HepG2 (cell line): ENCODE results near the gene CEBPE. TPM values are rescaled to one million over a fixed set of nuclear protein-coding genes. Genes with fewer than 3 reads are reported as not detected.
A peak's percentile ranks its signal among the peaks of the same experiment; 100 is the strongest.

Source experiments
- ATAC-seq: fragments of 200-7000 bp; cut with Tn5 transposase; 3 replicates; pipeline ENCODE4 v1.9.1; 2020; ENCODE audit warnings: mild to moderate bottlenecking, moderate library complexity
- BruUV-seq: library from RNA; stranded (reverse); fragments of 400-500 nt; replicated peaks from 2 replicates; lab custom pipeline; 2021; lab: Mats Ljungman, UMichigan
- CTCF ChIA-PET: fragments of 300-600 bp; formaldehyde crosslinking; extraction: SDS; loops from one replicate; lab custom pipeline; 2021; ENCODE audit warnings: low total read pairs, inconsistent platforms, low intra/inter-chr PET ratio; lab: Yijun Ruan, JAX
- POLR2A ChIA-PET: fragments of 350-600 bp; sonication (Branson Sonifier 250); formaldehyde crosslinking; loops from one replicate; lab custom pipeline; 2020; ENCODE audit warnings: antibody characterized with exemption, inconsistent platforms; lab: Yijun Ruan, JAX
- DNase-seq: peaks from one replicate; pipeline ENCODE4 v3.0.0-alpha.2; 2015; ENCODE audit warnings: low spot score
- FAIRE-seq: peaks from 3 replicates; lab custom pipeline; 2011; peaks lifted over from hg19 to GRCh38; lab: Jason Lieb, UNC
- H2AFZ ChIP-seq: one replicate; pipeline ENCODE4 v1.6.1; 2011; ENCODE audit warnings: low read length, inconsistent platforms
- H3K27ac ChIP-seq: fragments of 300-600 bp; 3 replicates; pipeline ENCODE4 v1.8.0; 2011; ENCODE audit warnings: mixed run types, mild to moderate bottlenecking, mixed read lengths, low read length, inconsistent platforms; ENCODE audit not compliant: insufficient read depth; ENCODE audit errors: extremely low read length
- H3K27me3 ChIP-seq, 2 experiments: fragments of 200-600 bp in 1 of 2; 2 replicates in 1 of 2; 3 replicates in 1 of 2; pipeline versions ENCODE4 v1.6.0 to v1.8.0; 2011; ENCODE audit warnings: low read length in 2 of 2, mild to moderate bottlenecking in 2 of 2, moderate library complexity in 2 of 2, inconsistent platforms in 1 of 2; ENCODE audit not compliant: insufficient read depth in 2 of 2, control insufficient read depth in 1 of 2
- H3K36me3 ChIP-seq, 2 experiments: fragments of 200-600 bp in 1 of 2; replicated peaks in 1 of 2; 2 replicates in 1 of 2; 3 replicates in 1 of 2; pipeline versions ENCODE4 v1.5.1 to v1.8.0; 2011; ENCODE audit warnings: low read length in 2 of 2, inconsistent platforms in 1 of 2; ENCODE audit not compliant: insufficient read depth in 2 of 2, control insufficient read depth in 1 of 2
- H3K4me1 ChIP-seq: 2 replicates; pipeline ENCODE4 v1.5.1; 2012; ENCODE audit warnings: low read length, inconsistent platforms; ENCODE audit not compliant: insufficient read depth
- H3K4me2 ChIP-seq: 2 replicates; pipeline ENCODE4 v1.6.0; 2011; ENCODE audit warnings: low read depth, low read length, inconsistent platforms
- H3K4me3 ChIP-seq, 3 experiments: fragments of 200-600 bp in 1 of 3; sonication (generic), shearing (Covaris generic) in 1 of 3; replicated peaks in 1 of 3; 2 replicates each; pipeline ENCODE4 v1.5.1; 2011 to 2016; ENCODE audit warnings: low read length in 3 of 3, inconsistent platforms in 2 of 3, low read depth in 2 of 3, mild to moderate bottlenecking in 2 of 3, control low read depth in 1 of 3, mixed read lengths in 1 of 3; ENCODE audit not compliant: insufficient read depth in 1 of 3
- H3K79me2 ChIP-seq: one replicate; pipeline ENCODE4 v1.6.1; 2011; ENCODE audit warnings: low read length, inconsistent platforms; ENCODE audit not compliant: insufficient read depth
- H3K9ac ChIP-seq: 2 replicates; pipeline ENCODE4 v1.6.0; 2011; ENCODE audit warnings: mild to moderate bottlenecking, low read depth, low read length, inconsistent platforms; ENCODE audit not compliant: insufficient read depth
- H3K9me3 ChIP-seq: 2 replicates; pipeline ENCODE4 v1.5.1; 2012; ENCODE audit warnings: mild to moderate bottlenecking, low read length
- H4K20me1 ChIP-seq: 2 replicates; pipeline ENCODE4 v1.6.0; 2011; ENCODE audit warnings: inconsistent platforms, mild to moderate bottlenecking, low read length, moderate library complexity; ENCODE audit not compliant: insufficient read depth
- ZNF280B ChIP-seq: sonication (generic); formaldehyde crosslinking; IDR thresholded peaks from 2 replicates; pipeline ENCODE4 v1.5.0; 2020; ENCODE audit warnings: missing genetic modification reagents, mild to moderate bottlenecking, borderline replicate concordance
- ZNF30 ChIP-seq: sonication (generic); formaldehyde crosslinking; IDR thresholded peaks from 2 replicates; pipeline ENCODE4 v1.5.0; 2020; ENCODE audit warnings: mild to moderate bottlenecking, missing genetic modification reagents
- WGBS: methylation state at CpG from one replicate; pipeline ENCODE4 v1.1.6; 2017; ENCODE audit warnings: low lambda C conversion rate; 5-methylcytosine and 5-hydroxymethylcytosine counted together
- in situ Hi-C: cut with HindIII; loops from 2 replicates; pipeline ENCODE4 v1.10.0; 2017; ENCODE audit warnings: low pct_unique_long_range_greater_than_20kb; ENCODE audit not compliant: extremely low pct_ligation_motif_present
- intact Hi-C: fragments of 100-400 bp; cut with micrococcal nuclease; formaldehyde crosslinking; loops from one replicate; pipeline ENCODE4 v1.10.0; 2022; ENCODE audit not compliant: unreplicated experiment
- polyA plus RNA-seq, 8 experiments: library from polyadenylated mRNA; depleted of rRNA in 3 of 8; stranded (reverse) in 7 of 8; unstranded in 1 of 8; fragments of >200 nt; fragmentation: Illumina TruSeq in 4 of 8; extraction: Trizol in 4 of 8; gene quantifications; 2 replicates each; pipeline versions ENCODE4 v1.2.1 to v1.2.3, GENCODE V29; 2011 to 2016; ENCODE audit warnings: low read depth in 4 of 8, missing spikeins in 1 of 8, mixed read lengths in 1 of 8; ENCODE audit not compliant: insufficient read depth in 1 of 8
- total RNA-seq, 5 experiments: library from RNA; depleted of rRNA; stranded (reverse); fragments of >200 nt; fragmentation: Illumina TruSeq; extraction: Trizol; gene quantifications; 2 replicates each; pipeline ENCODE4 v1.2.3, GENCODE V29; 2016; ENCODE audit warnings: low read depth in 1 of 5
- TF ChIP-seq, protein P1 (sequence below): IDR thresholded peaks from 2 replicates; pipeline ENCODE4 v1.6.1; 2016; ENCODE audit warnings: low read depth, borderline replicate concordance
- TF ChIP-seq, protein P2 (sequence below): sonication (generic); formaldehyde crosslinking; IDR thresholded peaks from 2 replicates; pipeline ENCODE4 v1.4.0; 2020; ENCODE audit warnings: missing genetic modification reagents
- TF ChIP-seq, protein P3 (sequence below): sonication (generic); formaldehyde crosslinking; conservative IDR thresholded peaks from 2 replicates; pipeline ENCODE4 v1.8.1; 2023; ENCODE audit warnings: missing genetic modification reagents

Gene CEBPE
- total and polyA plus RNA-seq, 2 of the 13 experiments (the other 11 are each of a cell fraction or from before 2014, with no cell fraction given): 0.09 to 0.11 TPM

GRCh38 chr14:23126548-23127278 lies 7.7 kb upstream of the CEBPE start:
- Histone ChIP-seq H3K27ac (no peak overlapping the region), H3K4me2 (no peak overlapping the region), H3K4me1 (no peaks in the 10 kb centered on the region), H3K79me2 (no peaks in the 10 kb centered on the region), H3K4me3 (no peak overlapping the region), H3K9me3 (no peaks in the 10 kb centered on the region), H3K9ac (no peak overlapping the region), H3K27me3 (peaks cover 44 to 97% of the 10 kb centered on the region in 2 experiments), H4K20me1 (no peaks in the 10 kb centered on the region), H2AFZ (no peak overlapping the region), H3K36me3 (no peaks in the 10 kb centered on the region)
- intact Hi-C loops (no loop called here), in situ Hi-C loops (no loop called here)
- BruUV-seq: no TSS peak
- FAIRE-seq: no peak
- 10% methylated on average over 8 of the region's 8 CpGs for WGBS
- TF ChIP-seq ZNF30 (CRISPR knock-in tag): 0 out of 2 replicates have a peak, but pooled peaks have one; percentile 28
- TF ChIP-seq, protein P1, sequence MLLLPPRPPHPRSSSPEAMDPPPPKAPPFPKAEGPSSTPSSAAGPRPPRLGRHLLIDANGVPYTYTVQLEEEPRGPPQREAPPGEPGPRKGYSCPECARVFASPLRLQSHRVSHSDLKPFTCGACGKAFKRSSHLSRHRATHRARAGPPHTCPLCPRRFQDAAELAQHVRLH (CRISPR knock-in tag): no peak
- TF ChIP-seq, protein P2, sequence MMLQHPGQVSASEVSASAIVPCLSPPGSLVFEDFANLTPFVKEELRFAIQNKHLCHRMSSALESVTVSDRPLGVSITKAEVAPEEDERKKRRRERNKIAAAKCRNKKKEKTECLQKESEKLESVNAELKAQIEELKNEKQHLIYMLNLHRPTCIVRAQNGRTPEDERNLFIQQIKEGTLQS (CRISPR knock-in tag): no peak
- 0 out of 2 replicates have a peak, but pooled peaks have one; percentile 39 for TF ChIP-seq ZNF280B (CRISPR knock-in tag)
- TF ChIP-seq, protein P3, sequence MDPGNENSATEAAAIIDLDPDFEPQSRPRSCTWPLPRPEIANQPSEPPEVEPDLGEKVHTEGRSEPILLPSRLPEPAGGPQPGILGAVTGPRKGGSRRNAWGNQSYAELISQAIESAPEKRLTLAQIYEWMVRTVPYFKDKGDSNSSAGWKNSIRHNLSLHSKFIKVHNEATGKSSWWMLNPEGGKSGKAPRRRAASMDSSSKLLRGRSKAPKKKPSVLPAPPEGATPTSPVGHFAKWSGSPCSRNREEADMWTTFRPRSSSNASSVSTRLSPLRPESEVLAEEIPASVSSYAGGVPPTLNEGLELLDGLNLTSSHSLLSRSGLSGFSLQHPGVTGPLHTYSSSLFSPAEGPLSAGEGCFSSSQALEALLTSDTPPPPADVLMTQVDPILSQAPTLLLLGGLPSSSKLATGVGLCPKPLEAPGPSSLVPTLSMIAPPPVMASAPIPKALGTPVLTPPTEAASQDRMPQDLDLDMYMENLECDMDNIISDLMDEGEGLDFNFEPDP (CRISPR knock-in tag): 0 out of 2 replicates have a peak, but pooled peaks have one; percentile 61
- no peak for ATAC-seq
- DNase-seq: no peak
- ChIA-PET POLR2A (no interaction called here), CTCF (no interaction called here)
